Activated naive CD4-positive, alpha-beta T cell treated with anti-CD3 and anti-CD28 coated beads, Interleukin-2, amount 50 U/mL, for 24 hours (primary cell): ENCODE results near the gene CHN2.
"Not testable (repeated sequence)": the region's sequence is repeated elsewhere in the genome, so short reads cannot be mapped to it uniquely, and the experiment has no call there.

ENCODE experiments used
- H3K27ac Mint-ChIP-seq: one replicate; pipeline ENCODE4 v1.8.0; 2021; ENCODE audit warnings: mild to moderate bottlenecking, mixed read lengths
- H3K27me3 Mint-ChIP-seq: one replicate; pipeline ENCODE4 v1.8.0; 2021; ENCODE audit warnings: mixed read lengths
- H3K36me3 Mint-ChIP-seq: one replicate; pipeline ENCODE4 v1.8.0; 2021; ENCODE audit warnings: mixed read lengths
- H3K4me1 Mint-ChIP-seq: one replicate; pipeline ENCODE4 v1.8.0; 2021; ENCODE audit warnings: mixed read lengths
- H3K4me3 Mint-ChIP-seq: one replicate; pipeline ENCODE4 v1.8.0; 2021; ENCODE audit warnings: mild to moderate bottlenecking, mixed read lengths
- H3K9me3 Mint-ChIP-seq: one replicate; pipeline ENCODE4 v1.8.0; 2021; ENCODE audit warnings: mixed read lengths

CHN2 gene

DNA sequence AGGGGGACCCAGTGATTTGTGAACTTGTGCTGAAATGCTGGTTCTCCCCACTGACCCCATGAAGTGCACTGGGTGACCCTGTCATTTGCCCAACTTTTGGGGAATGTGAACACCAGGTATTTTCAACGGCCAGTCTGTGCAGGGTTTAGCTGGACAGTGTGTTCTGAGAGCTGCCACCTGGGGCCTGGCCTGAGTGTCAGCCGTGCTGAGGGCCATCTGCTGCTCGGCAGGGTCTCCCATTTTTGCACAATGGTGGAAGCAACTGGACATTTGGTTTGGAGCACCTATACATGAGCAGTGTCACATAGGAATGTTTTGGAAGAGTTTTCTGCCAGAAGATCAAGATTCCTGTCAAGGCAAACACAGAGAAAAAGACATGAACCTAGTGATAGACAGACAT is 5.2 kb downstream of the CHN2 start:
- H3K9me3 Mint-ChIP-seq = no peaks in the 10 kb centered on the region
- peaks cover 8% of the 10 kb centered on the region for H3K4me1 Mint-ChIP-seq
- H3K27ac Mint-ChIP-seq = no peak overlapping the region
- H3K36me3 Mint-ChIP-seq = no peaks in the 10 kb centered on the region
- H3K4me3 Mint-ChIP-seq = no peak overlapping the region
- H3K27me3 Mint-ChIP-seq = peaks cover 23% of the 10 kb centered on the region

GRCh38 chr7:29202651-29203069 is 8.1 kb downstream of the CHN2 start:
- Mint-ChIP-seq H3K4me1 (no peaks in the 10 kb centered on the region), H3K27me3 (peaks cover 8% of the 10 kb centered on the region), H3K9me3 (no peaks in the 10 kb centered on the region), H3K27ac (no peak overlapping the region), H3K4me3 (no peak overlapping the region), H3K36me3 (no peaks in the 10 kb centered on the region)

DNA sequence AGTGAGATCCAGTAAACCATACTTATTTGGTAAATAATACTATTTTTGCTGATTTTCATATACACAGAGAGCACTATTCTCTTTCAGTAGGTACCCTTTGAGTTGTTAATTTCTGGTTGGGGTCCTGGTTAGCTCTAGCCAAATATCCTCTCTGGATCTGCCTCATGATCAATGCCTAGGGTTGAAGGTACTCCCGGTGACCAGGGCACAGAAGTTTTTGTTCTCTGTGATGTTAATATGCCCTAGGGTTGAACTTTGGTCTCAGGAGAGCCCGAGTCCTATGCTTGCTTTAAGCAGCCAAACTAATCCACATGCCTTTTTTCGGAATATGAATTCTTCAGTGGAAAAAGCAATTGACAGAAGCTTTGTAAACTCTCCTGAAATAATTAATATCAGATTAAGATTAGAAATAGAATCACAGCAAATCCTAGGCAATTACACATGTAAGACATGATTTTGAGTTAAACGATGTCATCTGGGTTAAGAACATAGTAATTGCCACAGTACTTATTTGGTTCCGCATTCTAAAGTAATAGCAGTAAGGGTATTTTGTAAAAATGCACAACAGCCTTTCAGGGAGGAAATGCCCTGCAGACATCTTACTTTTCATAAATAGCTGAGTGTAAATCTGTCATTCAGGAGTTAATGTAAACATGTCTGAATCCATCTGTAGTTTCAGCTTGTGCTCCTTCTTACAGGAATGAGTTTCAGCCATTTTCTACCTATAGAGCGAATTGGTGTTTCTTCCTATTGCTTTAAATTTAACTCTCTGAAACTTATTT is 10.1 kb downstream of the CHN2 start:
- Mint-ChIP-seq H3K36me3 (no peaks in the 10 kb centered on the region), H3K4me3 (no peak overlapping the region), H3K27ac (no peak overlapping the region), H3K27me3 (peaks cover 5% of the 10 kb centered on the region), H3K9me3 (no peaks in the 10 kb centered on the region), H3K4me1 (no peaks in the 10 kb centered on the region)

DNA sequence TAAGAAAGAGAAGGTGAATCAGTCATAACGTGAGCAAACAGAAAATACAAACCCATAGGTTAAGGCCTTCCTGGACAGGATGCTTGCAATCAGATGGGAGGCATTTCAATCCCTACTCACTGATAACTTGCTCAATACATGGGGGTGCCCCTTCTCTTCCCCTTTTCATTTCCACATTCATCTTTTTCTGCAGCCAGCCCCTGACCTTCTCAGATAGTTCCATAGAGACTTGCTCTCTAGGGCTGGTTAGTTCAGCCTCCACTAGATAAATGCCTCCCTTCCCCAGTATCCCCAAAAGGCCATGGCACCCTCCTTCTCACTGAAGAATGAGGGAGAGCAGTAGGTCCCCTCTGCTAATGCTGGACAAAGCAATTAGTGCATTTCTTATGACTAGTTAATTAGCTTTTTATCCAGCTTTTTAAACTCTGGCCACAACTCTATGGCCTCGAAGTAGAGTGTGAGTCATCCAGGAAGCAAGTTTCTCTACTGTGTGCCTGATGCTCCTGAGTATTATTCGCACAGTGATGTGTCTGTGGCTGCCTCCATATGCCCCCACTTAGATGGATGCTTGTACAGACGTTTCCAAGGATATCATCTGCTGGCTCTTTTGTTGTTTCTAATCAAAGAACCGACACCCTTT is 12.7 kb downstream of the CHN2 start:
- Mint-ChIP-seq H3K27me3 (no peaks in the 10 kb centered on the region), H3K36me3 (no peaks in the 10 kb centered on the region), H3K9me3 (no peaks in the 10 kb centered on the region), H3K4me1 (no peaks in the 10 kb centered on the region), H3K27ac (no peak overlapping the region), H3K4me3 (no peak overlapping the region)

DNA sequence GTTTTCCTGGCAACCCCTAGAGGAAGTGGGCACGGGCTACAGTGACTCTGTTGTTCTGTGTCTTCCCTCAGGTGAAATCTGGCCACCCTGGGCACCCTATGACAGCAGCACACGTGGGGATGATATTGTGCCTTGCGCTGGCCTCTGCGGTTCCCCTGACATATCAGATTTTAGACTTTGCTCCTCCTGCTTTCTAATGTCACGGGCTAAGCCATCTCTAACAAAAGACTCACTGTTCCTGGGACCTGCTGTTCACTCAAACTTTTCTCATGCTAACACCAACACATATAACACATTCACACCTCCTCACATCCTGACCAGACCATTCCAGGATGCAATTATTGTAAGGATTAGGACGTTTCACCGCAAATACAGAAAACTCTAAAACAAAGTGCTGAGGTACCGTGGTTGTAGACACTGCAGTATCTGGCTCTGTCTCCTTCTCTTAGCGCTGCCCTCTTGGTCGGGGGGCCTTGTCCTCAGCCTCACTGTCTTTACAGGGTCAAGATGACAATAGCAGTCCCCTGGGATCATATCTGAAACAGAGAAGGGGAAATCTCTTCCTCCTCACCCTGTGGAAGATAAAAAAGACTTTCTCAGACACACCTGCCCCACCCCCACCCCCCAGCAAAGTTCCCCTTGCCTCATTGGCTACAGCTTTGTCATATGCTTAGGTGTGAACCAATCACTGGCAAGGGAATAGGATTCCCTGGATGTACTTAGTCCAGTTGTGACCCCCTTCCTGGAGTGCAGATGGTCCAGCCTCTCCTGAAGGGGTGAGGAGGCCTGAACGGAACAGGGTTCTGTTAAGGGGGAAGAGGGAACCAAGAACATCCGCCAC is 14.1 kb downstream of the CHN2 start:
- Mint-ChIP-seq H3K27ac (no peak overlapping the region), H3K4me1 (no peaks in the 10 kb centered on the region), H3K4me3 (no peak overlapping the region)

DNA sequence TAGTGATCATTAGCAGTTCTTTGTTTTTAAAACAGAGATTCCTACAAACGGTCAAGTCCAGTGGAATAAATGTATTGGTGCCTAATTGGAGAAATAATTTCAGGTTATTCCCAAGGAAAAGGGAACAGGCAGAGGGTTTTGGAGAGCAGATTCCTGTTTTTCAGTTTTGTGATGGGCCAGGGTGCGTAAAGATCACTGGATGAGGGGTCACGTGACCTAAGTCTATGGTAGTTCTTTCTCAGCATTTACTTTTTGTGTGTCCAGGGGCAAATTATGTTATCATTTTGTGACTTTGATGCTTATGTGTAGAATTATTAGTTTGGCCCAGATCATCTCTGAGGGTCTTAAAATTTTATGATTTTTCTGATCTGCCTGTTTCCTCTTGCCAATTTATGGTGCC is 15.2 kb downstream of the CHN2 start:
- no peaks in the 10 kb centered on the region for H3K9me3 Mint-ChIP-seq
- H3K36me3 Mint-ChIP-seq = no peaks in the 10 kb centered on the region
- H3K27me3 Mint-ChIP-seq = no peaks in the 10 kb centered on the region
- H3K4me1 Mint-ChIP-seq = no peaks in the 10 kb centered on the region
- no peak overlapping the region for H3K27ac Mint-ChIP-seq
- no peak overlapping the region for H3K4me3 Mint-ChIP-seq

More for the DNA sequence above, 14.1 kb downstream of the CHN2 start:
- Mint-ChIP-seq H3K27me3 (no peaks in the 10 kb centered on the region), H3K9me3 (no peaks in the 10 kb centered on the region), H3K36me3 (no peaks in the 10 kb centered on the region)

DNA sequence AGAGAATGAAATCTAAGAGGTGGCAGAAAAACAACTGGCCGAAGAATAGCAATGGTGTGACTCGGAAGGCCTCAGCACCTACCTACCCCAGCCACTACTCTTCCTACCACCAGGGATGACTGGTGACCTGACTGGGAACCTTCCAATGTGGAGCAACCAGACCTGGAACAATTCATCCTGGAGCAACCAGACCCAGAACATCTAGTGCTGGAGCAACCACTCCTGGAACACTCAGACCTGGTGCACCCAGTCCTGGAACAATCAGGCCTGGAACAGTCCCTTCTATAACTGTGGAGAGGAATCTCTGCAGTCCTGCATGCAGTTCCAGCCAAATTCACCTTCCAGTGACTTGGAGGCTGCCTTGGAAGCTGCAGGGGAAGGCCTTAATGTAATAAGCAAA is 18.2 kb downstream of the CHN2 start:
- not testable (repeated sequence) for H3K27me3 Mint-ChIP-seq, H3K27ac Mint-ChIP-seq, H3K4me3 Mint-ChIP-seq, H3K36me3 Mint-ChIP-seq, H3K4me1 Mint-ChIP-seq, H3K9me3 Mint-ChIP-seq

DNA sequence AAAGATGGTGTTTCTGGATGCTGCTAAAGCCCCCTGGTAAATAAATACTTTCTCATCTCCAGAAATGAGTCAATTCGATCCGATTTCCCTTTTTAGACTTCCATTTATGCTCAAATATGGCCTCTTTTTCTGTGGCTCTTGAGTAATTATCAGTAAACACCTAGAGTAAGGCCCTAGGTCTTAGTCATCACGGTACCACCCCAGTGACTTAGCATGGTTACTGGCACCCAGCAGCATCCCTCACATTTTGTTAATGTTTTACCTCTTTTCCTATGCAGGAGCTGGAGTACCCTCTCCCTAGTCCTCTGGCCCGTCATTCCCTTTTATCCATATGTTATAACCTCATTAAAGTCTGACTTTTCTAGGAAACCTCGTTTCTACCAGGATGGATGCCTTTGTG is 19.5 kb downstream of the CHN2 start:
- Mint-ChIP-seq H3K27me3 (peaks cover 1% of the 10 kb centered on the region), H3K36me3 (no peaks in the 10 kb centered on the region), H3K9me3 (no peaks in the 10 kb centered on the region), H3K27ac (no peak overlapping the region), H3K4me1 (no peaks in the 10 kb centered on the region), H3K4me3 (no peak overlapping the region)

GRCh38 chr7:29214816-29215215 is 20.2 kb downstream of the CHN2 start:
- H3K4me1 Mint-ChIP-seq = no peaks in the 10 kb centered on the region
- H3K27me3 Mint-ChIP-seq = peaks cover 1% of the 10 kb centered on the region
- no peaks in the 10 kb centered on the region for H3K9me3 Mint-ChIP-seq
- H3K4me3 Mint-ChIP-seq = no peak overlapping the region
- H3K36me3 Mint-ChIP-seq = no peaks in the 10 kb centered on the region
- H3K27ac Mint-ChIP-seq = no peak overlapping the region

DNA sequence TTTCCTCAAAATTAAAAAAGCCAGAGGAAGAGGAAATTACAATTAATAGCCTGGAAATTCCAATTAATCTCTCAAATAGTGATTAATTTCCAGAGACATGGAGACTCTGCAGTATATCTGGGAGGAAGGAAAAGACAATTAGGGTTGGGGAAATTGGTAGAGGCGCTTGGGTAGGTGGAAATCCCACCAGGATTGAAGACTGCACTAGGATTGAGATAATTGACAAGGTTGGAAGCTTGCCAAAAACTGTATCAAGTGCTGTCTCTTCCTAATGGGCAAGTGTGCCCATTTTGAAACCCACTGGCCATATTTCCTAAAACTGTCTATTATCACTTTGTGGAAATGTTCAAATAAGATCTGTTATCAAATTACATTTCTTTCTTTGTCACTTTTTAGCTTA is 21.6 kb downstream of the CHN2 start:
- peaks cover 1% of the 10 kb centered on the region for H3K27me3 Mint-ChIP-seq
- H3K4me1 Mint-ChIP-seq = no peaks in the 10 kb centered on the region
- no peak overlapping the region for H3K4me3 Mint-ChIP-seq
- H3K9me3 Mint-ChIP-seq = no peaks in the 10 kb centered on the region
- H3K27ac Mint-ChIP-seq = no peak overlapping the region
- H3K36me3 Mint-ChIP-seq = no peaks in the 10 kb centered on the region

DNA sequence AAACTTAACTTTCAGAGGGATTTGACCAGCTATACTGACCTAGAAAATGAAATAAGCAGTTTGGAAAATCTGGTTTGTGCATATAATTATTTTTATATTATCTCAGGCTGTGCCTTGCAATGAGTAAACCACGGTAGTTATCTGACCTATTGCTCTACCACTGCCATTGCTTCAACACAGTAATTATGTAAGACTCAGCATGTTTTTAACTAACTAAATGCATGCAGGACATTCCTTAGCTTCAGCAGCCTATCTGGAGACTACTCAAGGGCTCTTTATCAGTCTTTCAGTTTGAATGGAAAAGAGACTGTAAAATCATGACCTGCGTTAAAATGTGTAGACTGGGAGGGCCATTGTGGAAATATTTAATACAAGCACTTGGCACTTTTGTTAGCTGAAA is 22.5 kb downstream of the CHN2 start:
- H3K27me3 Mint-ChIP-seq = peaks cover 1% of the 10 kb centered on the region

GRCh38 chr7:29224726-29225125 is 30.2 kb downstream of the CHN2 start:
- Mint-ChIP-seq H3K27me3 (peaks cover 2% of the 10 kb centered on the region), H3K36me3 (no peaks in the 10 kb centered on the region), H3K27ac (no peak overlapping the region), H3K9me3 (no peaks in the 10 kb centered on the region), H3K4me3 (no peak overlapping the region), H3K4me1 (no peaks in the 10 kb centered on the region)

More for the DNA sequence above, 22.5 kb downstream of the CHN2 start:
- H3K9me3 Mint-ChIP-seq = no peaks in the 10 kb centered on the region
- no peak overlapping the region for H3K27ac Mint-ChIP-seq
- H3K36me3 Mint-ChIP-seq = no peaks in the 10 kb centered on the region
- H3K4me1 Mint-ChIP-seq = no peaks in the 10 kb centered on the region
- no peak overlapping the region for H3K4me3 Mint-ChIP-seq

- Mint-ChIP-seq H3K27ac (no peak overlapping the region), H3K36me3 (no peaks in the 10 kb centered on the region), H3K9me3 (no peaks in the 10 kb centered on the region), H3K4me3 (no peak overlapping the region), H3K27me3 (no peaks in the 10 kb centered on the region), H3K4me1 (no peaks in the 10 kb centered on the region)
Observed at GRCh38 chr7:29228289-29229011, 33.9 kb downstream of the CHN2 start.

DNA sequence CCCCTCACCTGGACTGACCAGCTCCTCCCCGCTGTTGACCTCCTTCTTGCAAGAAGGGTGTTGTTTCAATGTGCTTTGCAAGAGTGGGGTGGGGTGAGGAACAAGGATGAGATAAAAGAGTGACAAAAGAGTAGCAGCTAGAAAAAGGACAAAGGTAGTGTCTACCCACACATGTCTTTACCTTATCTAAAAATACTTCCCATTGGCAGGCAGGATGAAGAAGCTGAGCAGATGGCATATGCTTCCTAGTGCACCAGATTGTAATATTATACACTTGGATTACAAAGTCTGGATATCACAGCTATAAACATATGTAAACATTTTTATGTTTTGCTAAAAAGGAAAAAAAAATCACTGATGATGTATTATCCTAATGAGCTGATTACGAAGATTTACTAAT is 34.5 kb downstream of the CHN2 start:
- Mint-ChIP-seq H3K9me3 (no peaks in the 10 kb centered on the region), H3K27me3 (no peaks in the 10 kb centered on the region), H3K4me3 (no peak overlapping the region), H3K4me1 (no peaks in the 10 kb centered on the region), H3K36me3 (no peaks in the 10 kb centered on the region), H3K27ac (no peak overlapping the region)

DNA sequence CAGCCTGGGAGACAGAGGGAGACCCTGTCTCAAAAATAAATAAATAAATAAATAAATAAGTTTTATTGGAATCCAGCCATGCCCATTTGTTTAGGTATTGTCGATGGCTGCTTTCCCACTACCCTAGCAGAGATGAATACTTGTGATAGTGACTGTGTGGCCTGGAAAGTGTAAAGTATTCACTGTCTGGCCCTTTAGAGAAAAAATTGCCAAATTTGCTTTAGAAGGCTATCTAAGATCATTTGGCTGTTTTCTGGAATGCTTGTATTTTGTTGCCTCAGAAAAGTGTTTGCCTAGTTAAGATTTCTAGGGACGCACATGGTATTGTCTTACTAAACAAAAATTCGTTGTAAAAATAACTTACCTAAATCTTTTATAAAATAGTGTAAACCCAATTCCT is 35.4 kb downstream of the CHN2 start:
- H3K4me3 Mint-ChIP-seq = no peak overlapping the region
- no peaks in the 10 kb centered on the region for H3K36me3 Mint-ChIP-seq
- H3K27ac Mint-ChIP-seq = no peak overlapping the region
- H3K9me3 Mint-ChIP-seq = no peaks in the 10 kb centered on the region
- no peaks in the 10 kb centered on the region for H3K27me3 Mint-ChIP-seq
- H3K4me1 Mint-ChIP-seq = no peaks in the 10 kb centered on the region
